HL-60 (cell line): ENCODE measurements around the gene HEXIM1.

Source experiments
- DNase-seq, 2 experiments: peaks; one replicate each; pipeline ENCODE4 v3.0.0-alpha.2; 2010 to 2020; ENCODE audit warnings: low read depth in 1 of 2, low spot score in 1 of 2
- H3K27ac ChIP-seq: fragments of 250-450 bp; sonication (Bioruptor Pico); replicated peaks from 2 replicates; pipeline ENCODE4 v1.5.1; 2020; ENCODE audit warnings: mild to moderate bottlenecking, moderate library complexity
- H3K27me3 ChIP-seq: fragments of 250-450 bp; sonication (Bioruptor Pico); 2 replicates; pipeline ENCODE4 v1.5.1; 2021; ENCODE audit warnings: mild to moderate bottlenecking, moderate library complexity; ENCODE audit not compliant: insufficient read depth, poor library complexity, severe bottlenecking
- H3K4me3 ChIP-seq: replicated peaks from 2 replicates; pipeline ENCODE4 v1.5.1; 2011; ENCODE audit warnings: mild to moderate bottlenecking, control low read depth, low read length; ENCODE audit not compliant: insufficient read depth
- GABPA ChIP-seq: IDR thresholded peaks from 2 replicates; pipeline ENCODE4 v1.6.1; 2012; ENCODE audit warnings: low read depth
- POLR2AphosphoS5 ChIP-seq: IDR thresholded peaks from 2 replicates; pipeline ENCODE4 v1.6.1; 2012; ENCODE audit warnings: low read depth
- SPI1 ChIP-seq: IDR thresholded peaks from 2 replicates; pipeline ENCODE4 v1.6.1; 2012; ENCODE audit warnings: low read depth, mild to moderate bottlenecking, borderline replicate concordance
- TF ChIP-seq, protein P1 (sequence below): IDR thresholded peaks from 2 replicates; pipeline ENCODE4 v1.6.1; 2012; ENCODE audit warnings: low read depth; ENCODE audit not compliant: insufficient replicate concordance
- TF ChIP-seq, protein P2 (sequence below): IDR thresholded peaks from one replicate; pipeline ENCODE4 v1.5.1; 2011; ENCODE audit warnings: low read length, control low read depth, inconsistent platforms; ENCODE audit not compliant: insufficient read depth

Gene HEXIM1

DNA sequence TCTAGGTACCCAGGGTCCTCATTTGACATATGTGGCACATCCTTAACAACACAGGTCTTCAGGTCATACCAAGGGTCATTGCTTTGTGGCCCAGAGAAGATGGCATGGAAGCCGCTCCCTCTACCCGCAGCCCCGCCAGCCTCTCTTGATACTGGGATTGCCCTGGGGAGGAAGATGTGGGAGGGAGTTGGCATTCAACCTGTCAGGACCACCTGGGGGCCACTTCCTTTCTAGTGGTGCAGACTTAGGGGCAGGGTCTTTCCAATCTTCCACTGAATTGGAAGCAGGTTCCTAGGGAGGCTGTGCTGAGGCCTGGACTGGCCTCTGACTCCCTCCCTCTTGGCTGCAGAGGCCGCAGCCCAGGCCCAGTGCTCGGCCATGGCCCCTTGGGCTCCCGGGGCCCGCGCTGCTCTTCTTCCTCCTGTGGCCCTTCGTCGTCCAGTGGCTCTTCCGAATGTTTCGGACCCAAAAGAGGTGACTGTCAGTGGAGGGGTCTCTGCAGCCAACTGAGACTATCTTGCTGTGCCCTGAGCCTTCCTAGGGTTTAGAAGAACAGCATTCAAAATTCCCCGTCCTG is 5.1 kb upstream of the HEXIM1 start:
- no peak overlapping the region for H3K4me3 ChIP-seq

DNA sequence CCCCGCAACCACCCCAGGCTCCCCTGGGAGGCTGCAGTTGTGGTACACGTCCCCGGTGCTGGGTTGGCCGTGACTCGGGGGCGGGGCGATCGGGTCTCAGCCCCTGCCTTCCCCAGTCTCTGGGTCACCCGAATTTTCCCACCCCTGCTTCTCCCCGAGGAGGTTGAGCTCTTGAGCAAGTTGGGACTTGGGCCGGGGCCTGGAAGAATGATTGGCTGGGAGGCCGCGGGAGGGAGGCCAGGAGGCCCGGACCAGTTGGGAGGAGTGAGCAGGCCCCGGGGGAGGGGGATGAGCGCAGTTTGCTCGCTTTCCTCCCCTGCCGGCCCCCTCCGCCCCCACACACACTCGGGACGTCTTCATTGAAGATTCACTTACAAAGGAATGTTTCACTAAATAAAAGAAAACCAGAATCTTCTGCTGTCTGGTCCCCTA is 4.5 kb upstream of the HEXIM1 start:
- TF ChIP-seq, protein P1, sequence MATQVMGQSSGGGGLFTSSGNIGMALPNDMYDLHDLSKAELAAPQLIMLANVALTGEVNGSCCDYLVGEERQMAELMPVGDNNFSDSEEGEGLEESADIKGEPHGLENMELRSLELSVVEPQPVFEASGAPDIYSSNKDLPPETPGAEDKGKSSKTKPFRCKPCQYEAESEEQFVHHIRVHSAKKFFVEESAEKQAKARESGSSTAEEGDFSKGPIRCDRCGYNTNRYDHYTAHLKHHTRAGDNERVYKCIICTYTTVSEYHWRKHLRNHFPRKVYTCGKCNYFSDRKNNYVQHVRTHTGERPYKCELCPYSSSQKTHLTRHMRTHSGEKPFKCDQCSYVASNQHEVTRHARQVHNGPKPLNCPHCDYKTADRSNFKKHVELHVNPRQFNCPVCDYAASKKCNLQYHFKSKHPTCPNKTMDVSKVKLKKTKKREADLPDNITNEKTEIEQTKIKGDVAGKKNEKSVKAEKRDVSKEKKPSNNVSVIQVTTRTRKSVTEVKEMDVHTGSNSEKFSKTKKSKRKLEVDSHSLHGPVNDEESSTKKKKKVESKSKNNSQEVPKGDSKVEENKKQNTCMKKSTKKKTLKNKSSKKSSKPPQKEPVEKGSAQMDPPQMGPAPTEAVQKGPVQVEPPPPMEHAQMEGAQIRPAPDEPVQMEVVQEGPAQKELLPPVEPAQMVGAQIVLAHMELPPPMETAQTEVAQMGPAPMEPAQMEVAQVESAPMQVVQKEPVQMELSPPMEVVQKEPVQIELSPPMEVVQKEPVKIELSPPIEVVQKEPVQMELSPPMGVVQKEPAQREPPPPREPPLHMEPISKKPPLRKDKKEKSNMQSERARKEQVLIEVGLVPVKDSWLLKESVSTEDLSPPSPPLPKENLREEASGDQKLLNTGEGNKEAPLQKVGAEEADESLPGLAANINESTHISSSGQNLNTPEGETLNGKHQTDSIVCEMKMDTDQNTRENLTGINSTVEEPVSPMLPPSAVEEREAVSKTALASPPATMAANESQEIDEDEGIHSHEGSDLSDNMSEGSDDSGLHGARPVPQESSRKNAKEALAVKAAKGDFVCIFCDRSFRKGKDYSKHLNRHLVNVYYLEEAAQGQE = no peak
- TF ChIP-seq, protein P2, sequence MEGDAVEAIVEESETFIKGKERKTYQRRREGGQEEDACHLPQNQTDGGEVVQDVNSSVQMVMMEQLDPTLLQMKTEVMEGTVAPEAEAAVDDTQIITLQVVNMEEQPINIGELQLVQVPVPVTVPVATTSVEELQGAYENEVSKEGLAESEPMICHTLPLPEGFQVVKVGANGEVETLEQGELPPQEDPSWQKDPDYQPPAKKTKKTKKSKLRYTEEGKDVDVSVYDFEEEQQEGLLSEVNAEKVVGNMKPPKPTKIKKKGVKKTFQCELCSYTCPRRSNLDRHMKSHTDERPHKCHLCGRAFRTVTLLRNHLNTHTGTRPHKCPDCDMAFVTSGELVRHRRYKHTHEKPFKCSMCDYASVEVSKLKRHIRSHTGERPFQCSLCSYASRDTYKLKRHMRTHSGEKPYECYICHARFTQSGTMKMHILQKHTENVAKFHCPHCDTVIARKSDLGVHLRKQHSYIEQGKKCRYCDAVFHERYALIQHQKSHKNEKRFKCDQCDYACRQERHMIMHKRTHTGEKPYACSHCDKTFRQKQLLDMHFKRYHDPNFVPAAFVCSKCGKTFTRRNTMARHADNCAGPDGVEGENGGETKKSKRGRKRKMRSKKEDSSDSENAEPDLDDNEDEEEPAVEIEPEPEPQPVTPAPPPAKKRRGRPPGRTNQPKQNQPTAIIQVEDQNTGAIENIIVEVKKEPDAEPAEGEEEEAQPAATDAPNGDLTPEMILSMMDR = no peak
- no peak for TF ChIP-seq SPI1
- no peak for TF ChIP-seq POLR2AphosphoS5
- TF ChIP-seq GABPA = no peak
- H3K27ac ChIP-seq = no peak overlapping the region
- H3K4me3 ChIP-seq = no peak overlapping the region
- no peaks in the 10 kb centered on the region for H3K27me3 ChIP-seq
- no peak for DNase-seq

More for the DNA sequence above, 5.1 kb upstream of the HEXIM1 start:
- Histone ChIP-seq H3K27ac (no peak overlapping the region), H3K27me3 (no peaks in the 10 kb centered on the region)
- TF ChIP-seq SPI1 (no peak), POLR2AphosphoS5 (no peak), GABPA (no peak)
- TF ChIP-seq, protein P1 = no peak
- TF ChIP-seq, protein P2 = no peak
- no peak for DNase-seq

DNA sequence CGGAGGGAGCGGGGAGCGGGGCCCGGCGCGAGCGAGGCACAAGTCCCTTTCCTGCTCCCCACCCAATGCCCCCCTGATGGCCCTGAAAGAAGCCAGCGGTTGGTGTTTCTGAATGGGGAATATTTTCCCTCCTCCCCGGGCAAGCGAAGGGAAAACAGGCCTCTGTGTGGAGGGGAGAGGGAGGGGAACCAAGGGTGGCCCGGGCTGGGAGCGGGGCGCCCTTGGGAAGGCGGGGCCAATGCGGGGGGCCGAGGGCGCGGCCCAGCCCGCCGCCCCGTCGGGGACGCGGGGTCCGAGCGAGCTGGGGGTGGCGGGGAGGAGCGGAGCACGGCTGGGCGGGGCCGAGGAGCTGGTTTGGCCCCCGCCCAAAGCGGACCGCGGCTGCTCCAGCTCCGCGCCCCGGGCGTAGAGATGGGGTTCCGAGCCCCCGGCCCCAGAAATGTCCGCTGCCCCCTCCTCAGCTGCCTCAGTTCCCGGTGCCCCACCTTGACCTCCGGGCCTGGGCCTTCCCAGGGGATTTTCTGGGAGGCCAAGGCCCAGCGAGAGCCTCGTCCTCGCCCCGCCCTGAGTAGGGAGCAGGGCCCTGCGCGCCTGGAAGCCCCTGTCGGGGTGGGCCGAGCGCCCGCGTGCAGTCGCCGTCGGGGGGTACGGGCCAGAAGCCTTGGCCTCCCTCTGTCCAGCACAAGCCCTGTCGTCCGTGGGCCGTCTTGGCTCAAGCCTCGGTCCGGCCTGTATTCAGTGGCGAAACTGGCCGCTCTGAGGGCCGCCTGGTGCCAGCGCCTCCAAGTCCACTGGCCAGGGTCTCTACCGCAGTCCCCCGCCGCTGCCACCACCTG is 3.9 kb upstream of the HEXIM1 start:
- TF ChIP-seq, protein P2 = no peak
- TF ChIP-seq, protein P1 = no peak
- TF ChIP-seq POLR2AphosphoS5 = no peak
- TF ChIP-seq SPI1 = no peak
- no peak for TF ChIP-seq GABPA
- no peaks in the 10 kb centered on the region for H3K27me3 ChIP-seq
- DNase-seq = no peak
- no peak overlapping the region for H3K27ac ChIP-seq
- H3K4me3 ChIP-seq = no peak overlapping the region
